HG03469 (cell line): ENCODE results near the gene CAMK4.

ENCODE experiments used
- ATAC-seq: cut with Tn5 transposase; IDR thresholded peaks from one replicate; pipeline ENCODE4 v1.9.1; 2021; ENCODE audit warnings: mild to moderate bottlenecking, moderate library complexity, moderate number of reproducible peaks; ENCODE audit not compliant: unreplicated experiment

The CAMK4 gene

DNA sequence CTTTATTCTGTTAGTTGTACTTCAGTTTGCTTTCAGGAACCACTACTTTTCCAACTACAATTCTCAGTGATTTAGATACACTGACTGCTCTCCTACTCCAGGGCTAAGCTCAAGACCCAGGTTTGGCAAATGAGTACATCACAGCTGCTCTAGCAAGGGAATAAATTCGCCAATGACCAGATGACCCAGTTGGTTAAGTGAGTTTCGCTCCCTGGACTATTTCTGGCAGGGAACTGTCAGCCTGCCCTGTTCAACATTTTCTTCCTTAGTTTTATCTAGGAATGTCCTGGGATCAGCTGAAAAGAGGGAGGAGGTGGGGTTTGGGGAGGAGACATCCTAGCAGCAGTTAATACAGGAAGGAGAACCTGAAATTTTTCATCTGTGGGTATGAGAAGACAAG lies 294.6 kb downstream of the CAMK4 start:
- no peak for ATAC-seq

DNA sequence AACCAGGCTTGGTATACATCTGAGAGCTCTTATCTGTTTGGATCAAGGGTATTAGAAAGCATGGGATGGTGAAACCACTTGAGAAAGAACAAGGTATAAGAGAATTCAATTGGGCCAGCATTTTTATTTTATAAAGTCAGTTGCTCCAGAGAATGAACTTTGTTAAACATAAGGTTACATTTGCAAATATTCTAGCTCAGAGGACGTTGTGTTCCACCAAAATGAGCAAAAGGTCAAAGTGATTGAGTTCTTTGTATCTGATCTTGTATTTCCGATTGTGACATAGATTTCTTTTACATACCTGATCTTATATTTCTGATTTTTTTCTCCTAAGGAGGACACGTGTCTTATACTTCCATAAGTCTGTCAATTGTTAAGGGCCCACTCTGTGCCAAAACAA lies 296.7 kb downstream of the CAMK4 start:
- ATAC-seq, result no peak

DNA sequence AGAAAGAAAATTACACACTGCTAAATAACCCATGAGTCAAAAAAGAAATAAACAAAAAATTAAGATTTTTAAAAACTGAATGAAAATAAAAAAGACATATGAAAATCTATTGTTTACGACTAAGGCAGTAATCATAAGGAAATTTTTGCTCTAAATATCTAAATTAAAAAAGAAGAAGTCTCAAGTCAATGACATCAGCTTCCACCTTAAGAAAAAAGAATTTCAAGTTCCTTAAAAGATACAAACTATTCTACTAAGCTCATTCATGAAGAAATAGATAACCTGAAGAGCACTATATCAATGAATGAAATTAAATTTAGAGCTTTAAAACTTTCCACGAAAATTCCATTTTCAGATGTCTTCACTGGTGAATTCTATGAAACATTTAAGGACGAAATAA lies 303.9 kb downstream of the CAMK4 start:
- ATAC-seq, result no peak

DNA sequence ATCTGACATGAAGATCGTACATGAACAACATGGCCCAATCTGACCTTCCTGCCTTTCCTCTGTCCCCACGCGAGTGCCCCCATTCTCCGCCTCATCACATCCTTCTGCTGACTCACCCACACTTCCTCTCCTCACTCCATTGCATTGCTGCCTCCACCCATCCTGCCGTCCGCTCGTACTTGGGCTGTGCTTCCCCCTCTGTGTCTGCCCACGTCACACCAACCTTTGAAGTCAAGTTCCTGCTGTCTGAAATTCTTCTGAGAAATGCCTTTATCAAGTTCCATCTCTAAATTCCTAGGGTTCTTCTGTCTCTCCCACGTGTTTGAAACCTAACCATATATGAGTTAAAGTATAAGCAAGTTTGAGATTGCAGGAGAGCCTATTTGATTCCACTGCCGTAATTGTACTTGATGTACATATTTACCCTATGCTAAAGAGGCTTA lies 306.1 kb downstream of the CAMK4 start:
- peak; percentile 74 for ATAC-seq

DNA sequence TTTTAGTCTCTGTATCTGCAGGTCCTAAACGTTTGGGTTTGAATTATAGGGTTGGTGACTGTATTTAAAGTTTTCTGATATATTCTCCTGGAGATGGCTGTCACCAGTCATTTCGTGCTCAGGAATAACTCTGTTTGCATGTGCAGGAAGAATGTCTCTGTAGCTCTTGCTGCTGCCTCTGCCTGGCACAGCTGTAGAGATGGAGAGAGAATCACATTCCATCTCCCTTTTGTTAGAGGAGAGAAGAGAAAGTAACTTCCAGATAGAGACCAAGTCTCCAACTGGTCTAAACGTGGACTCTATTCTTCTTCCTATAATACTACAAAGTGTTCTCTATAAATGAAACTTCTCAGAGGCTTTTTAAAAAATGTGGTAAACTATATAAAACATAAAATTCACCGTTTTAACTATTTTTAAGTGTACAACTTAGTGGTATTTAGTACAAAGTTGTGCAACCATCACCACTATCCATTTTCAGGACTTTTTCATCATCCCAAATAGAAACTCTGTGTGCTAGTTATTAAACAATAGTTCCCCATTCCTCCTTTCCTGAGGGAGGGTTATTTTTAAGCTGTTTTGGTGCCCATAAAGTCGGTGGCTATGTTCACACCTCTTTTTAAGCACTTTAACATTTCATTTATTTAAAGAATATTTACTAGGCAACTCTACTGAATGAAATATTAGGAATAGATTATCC lies 308.9 kb downstream of the CAMK4 start:
- ATAC-seq, result no peak

DNA sequence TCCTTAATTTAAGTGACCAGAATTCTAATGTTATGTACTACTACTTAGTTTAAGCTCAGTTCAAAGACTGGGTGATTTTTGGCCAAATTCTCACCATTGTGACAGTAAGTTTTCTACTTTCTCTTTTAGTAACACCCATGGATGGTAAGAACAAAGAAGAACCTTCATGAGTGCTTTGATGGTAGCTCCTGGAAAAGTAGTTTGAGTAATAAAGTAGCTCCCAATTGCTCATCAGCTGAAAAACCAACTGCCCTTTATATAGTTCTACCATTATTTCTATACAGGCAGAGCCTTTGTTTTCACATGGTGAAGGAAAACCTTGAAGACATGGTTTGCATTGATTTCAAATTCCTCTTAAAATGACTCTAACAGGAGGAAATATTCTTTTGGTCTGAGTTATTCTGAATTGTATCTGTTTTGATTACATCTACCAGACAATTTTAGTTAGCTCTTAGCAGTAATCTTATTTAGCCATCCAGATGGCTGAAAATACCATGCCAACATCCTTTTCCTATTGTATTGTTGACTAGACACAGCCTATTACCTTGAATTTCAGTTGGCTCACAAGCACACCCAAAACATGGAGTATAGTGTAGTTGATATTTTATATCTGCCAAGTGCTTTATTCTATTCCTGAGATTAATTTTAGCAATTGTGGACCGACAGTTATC lies 311.8 kb downstream of the CAMK4 start:
- no peak for ATAC-seq

DNA sequence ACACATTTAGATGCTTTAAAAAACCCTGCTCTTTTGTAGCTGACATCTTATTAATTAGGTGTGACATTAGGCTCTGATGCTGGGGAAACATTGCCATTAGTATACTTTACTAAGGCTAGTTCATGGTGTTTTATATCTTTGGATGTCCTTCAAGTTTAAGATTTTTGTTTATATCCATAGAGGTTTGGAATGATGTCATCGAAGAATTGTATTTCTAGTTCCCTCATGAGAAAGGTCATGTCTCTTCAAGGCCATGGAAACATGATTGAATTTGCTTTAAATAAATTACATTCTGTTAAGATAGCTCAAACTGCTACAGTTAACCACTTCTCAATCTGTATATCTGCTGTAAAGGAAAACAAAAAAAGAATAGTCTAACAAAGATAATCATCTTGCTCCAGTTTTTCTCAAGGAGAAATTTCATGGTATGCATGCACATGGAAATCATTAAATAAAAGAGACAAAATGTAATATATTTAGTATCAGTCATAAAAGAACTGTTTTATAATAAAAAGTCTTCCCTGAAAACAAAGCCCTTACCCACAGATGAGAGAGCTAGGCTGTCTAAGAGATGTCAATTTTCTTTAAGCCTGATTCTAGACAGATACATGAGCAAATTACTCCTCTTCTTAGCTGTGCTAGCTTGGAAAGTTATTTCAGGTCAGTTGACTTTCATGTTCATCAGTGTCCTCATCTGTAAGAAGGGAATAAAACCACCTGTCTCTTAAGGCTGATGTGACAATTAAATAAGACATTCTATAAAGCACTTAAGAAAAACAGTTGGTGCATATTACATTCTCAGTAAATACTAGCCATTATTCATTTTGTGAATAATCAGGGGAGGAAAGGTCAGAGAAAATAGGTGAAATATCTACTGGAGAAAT lies 313.2 kb downstream of the CAMK4 start:
- ATAC-seq, result no peak
